ENCODE data around the gene ZDHHC4.
A peak's percentile ranks its signal among the peaks of the same experiment; 100 is the strongest.
"Not testable (repeated sequence)": the region's sequence is repeated elsewhere in the genome, so short reads cannot be mapped to it uniquely, and the experiment has no call there.

The ZDHHC4 gene

DNA sequence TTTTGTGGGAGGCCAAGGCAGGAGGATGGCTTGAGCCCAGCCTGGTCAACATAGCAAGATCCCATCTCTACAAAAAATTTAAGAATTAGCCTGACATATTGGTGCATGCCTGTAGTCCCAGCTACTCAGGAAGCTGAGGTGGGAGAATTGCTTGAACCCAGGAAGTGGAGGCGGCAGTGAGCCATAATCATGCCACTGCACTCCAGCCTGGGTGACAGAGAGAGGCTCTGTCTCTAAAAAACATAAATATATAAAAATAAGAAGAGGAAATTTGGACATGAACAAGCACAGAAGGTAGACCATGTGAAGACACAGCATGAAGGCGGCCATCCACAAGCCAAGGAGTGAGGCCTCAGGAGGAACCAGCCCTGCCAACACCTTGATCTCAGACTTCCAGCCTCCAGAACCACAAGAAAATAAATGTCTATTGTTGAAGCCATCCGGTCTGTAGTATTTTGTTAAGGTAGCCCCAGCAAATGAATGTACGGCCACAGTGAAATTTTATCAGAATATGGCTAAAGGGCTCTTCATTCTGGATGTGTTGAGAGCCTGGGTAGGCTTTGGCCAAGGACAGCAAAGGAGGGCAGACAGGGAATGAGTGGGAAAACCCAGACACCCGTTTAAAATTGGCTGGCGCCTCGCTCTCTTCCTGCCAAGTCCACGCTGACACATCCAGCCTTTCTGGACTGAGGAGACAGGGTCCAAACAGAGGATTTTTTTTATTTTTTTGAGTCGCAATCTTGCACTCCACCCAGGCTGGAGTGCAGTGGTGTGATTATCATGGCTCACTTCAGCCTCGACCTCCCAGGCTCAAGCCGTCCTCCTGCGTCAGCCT, 13.1 kb upstream of the ZDHHC4 start:
- DNase-seq = no peak

DNA sequence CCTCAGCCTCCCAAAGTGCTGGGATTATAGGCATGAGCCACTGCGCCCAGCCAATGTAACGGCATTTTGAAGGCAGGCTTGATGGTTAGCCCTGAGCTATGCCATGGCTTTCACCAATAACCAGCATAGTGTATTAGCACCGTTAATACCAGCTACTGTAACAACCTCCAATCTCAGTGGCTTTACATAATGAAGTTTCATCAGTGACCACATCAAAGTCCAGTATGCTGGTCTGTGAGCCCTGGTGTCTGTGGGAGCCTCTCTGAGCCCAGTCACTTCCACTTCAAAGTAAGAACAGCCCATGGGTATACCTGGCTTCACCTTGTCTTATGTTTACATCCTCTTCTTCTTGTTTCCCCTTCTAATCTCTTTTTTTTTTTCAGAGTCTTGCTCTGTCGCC, 11.6 kb upstream of the ZDHHC4 start:
- DNase-seq = no peak

- DNase-seq = no peak
Measured at GRCh38 chr7:6567886-6568285, 9.4 kb upstream of the ZDHHC4 start.

GRCh38 chr7:6571160-6571779, 6.0 kb upstream of the ZDHHC4 start:
- no peak for DNase-seq

- no peak for DNase-seq
Measured at GRCh38 chr7:6575281-6576023, 1.8 kb upstream of the ZDHHC4 start.

GRCh38 chr7:6576024-6576866, 1.0 kb upstream of the ZDHHC4 start:
- DNase-seq = no peak

GRCh38 chr7:6576867-6577368, 336 bp upstream of the ZDHHC4 start:
- DNase-seq = not testable (repeated sequence)

DNA sequence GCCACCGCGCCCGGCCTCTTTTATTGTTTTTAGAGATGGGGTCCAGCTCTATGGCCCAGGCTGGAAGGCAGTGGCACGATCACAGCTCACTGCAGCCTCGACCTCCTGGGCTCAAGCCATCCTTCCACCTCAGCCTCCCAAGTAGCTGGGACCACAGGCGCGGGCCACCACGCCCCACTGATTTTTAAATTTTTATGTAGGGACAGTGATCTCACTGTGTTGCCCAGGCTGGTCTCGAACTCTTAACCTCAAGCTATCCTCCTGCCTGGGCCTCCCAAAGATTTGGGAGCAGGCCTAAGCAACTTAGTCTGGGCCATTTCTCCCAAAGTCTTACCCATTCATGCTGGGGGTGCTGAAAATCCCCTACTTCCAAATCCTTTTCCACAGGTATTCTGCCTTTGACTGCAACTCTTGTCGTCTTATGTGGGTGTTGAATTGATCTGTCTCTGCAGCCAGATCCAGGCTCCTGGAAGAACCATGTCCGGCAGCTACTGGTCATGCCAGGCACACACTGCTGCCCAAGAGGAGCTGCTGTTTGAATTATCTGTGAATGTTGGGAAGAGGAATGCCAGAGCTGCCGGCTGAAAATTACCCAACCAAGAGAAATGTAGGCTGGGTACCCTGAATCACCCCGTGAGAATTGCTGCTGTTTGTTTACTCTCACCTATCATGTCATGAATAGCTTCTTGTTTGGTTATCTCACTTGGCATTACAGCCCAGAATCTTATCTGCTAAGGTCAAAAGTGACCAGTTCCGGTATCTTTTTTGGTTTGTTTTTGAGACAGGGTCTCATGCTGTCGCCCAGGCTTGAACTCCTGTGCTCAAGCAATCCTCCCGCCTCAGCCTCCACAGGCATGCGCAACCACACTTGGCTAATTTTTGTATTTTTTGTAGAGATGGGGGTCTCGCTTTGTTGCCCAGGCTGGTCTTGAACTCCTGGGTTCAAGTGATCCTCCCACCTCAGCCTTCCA, 1.1 kb downstream of the ZDHHC4 start:
- no peak for DNase-seq

GRCh38 chr7:6579446-6579845, 2.2 kb downstream of the ZDHHC4 start:
- DNase-seq = no peak

DNA sequence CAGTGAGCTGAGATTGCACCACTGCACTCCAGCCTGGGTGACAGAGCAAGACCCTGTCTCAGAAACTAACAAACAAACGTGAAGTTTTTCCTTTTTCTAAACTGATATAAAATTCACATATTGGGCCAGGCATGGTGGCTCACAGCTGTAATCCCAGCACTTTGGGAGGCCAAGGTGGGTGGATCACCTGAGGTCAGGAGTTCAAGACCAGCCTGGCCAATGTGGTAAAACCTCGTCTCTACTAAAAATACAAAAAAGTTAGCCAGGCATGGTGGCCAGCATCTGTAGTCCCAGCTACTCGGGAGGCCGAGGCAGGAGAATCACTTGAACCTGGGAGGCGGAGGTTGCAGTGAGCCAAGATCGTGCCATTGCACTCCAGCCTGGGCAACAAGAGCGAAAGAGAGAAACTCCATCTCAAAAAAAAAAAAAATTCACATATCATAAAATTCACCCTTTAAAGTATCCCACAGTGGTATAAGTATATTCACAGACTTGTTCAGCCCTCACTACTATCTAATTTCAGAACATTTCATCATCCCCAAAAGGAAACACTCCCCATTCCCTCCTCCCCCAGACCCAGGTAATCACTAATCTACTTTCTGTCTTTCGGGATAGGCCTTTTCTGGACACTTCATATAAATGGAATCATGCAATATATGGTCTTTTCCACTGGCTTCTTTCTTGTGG, 8.6 kb downstream of the ZDHHC4 start:
- not testable (repeated sequence) for DNase-seq

GRCh38 chr7:6588566-6588965, 11.3 kb downstream of the ZDHHC4 start:
- DNase-seq = no peak

DNA sequence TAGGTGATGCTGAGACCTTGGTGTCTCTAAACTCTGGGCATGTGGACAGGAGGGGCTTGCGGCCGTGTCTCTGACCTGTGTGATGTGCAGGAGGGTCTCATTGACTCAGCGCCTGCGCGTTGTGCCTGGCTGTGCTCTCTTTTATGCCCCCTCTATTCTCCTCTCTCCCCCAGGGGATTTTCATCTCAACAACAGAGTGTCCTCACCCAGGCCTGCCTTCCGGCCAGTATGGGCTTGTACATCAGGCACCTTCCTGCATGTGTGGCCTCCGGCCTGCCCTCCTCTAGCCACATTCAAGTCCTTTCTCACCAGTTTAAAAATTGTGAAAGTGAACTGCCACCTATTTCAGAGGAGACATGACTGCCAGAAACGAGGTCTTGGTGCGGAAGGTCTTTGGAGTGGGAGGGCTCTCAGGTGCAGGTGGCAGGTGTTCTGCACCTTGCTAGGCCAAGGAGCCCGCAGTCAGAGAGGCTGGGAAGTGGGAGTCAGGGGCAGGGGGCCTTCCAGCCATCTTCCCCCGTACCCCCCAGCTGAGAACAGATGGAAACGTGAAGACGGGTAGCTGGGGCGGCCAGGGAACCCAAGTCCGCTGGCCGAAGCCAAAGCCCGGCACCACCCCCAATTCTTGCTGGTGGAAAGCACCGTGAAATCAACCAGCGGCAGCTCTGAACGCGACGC, 12.0 kb downstream of the ZDHHC4 start:
- DNase-seq = no peak

DNA sequence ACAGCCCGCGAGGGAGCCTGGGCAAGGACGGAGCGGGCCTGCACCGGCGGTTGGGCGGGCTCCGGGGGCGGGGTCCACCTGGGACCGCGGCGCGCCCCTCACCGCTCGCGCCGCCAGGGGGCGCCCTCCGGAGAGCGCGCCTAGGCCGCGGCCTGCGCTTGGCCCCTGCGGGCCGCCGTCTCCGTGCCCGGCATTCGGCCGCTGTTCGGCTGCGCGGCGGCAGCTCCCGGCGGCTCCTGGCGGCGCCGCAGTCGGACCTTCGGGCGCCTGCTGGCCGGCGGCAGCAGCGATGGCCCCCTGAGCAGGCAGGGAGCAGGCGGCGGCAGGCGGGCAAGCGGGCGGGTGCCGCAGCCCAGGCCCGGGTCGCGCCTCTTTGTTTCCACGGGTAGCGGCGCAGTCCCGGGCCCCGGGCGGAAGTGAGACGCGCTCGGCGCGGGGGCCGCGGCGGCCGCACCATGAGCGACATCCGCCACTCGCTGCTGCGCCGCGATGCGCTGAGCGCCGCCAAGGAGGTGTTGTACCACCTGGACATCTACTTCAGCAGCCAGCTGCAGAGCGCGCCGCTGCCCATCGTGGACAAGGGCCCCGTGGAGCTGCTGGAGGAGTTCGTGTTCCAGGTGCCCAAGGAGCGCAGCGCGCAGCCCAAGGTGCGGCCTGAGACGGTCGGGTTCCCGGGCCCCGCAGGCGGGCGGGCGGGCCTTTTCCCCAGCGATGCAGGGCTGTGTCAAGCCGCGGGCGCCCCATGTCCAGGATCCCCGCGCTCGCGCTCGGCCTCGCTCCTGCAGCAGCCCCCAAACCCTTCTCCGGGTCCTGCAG, 12.8 kb downstream of the ZDHHC4 start, which contains the start of gene INTS15:
INTS15 (plus strand) TSS at position 193 of the 816 bp plus-strand sequence; CDS start at position 456, 263 bp downstream.
- peak; percentile 78 for DNase-seq

DNA sequence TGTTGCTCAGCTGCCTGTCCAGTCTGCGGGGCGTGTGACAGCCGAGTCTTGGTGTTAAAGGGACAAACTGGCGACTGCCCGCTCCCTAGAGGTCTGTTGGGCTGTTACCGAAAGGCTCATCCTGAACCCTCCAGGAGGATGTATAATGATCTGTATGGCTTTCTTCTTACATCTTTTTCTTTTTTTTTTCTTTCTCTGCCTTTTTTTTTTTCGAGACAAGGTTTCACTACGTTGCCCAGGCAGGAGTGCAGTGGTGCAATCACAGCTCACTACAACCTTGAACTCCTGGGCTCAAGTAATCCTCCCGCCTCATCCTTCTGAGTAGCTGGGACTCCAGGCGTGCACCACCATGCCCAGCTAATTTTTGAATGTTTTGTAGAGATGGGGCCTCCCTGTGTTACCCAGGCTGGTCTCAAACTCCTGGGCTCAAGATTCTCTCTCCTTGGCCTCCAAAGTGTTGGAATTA, 13.4 kb downstream of the ZDHHC4 start:
- DNase-seq = no peak

DNA sequence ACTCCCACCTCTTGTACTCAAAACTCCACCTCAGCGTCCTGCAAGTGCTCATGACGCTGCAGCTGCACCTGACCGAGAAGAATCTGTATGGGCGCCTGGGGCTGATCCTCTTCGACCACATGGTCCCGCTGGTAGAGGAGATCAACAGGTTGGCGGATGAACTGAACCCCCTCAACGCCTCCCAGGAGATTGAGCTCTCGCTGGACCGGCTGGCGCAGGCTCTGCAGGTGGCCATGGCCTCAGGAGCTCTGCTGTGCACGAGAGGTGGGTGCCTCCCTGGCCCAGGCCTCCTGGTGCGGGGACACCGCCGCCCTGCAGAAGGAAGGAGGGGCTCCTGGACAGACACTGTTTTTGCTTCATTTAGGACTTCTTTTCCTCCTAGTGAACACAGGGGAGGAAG, 22.8 kb downstream of the ZDHHC4 start:
- DNase-seq = no peak

DNA sequence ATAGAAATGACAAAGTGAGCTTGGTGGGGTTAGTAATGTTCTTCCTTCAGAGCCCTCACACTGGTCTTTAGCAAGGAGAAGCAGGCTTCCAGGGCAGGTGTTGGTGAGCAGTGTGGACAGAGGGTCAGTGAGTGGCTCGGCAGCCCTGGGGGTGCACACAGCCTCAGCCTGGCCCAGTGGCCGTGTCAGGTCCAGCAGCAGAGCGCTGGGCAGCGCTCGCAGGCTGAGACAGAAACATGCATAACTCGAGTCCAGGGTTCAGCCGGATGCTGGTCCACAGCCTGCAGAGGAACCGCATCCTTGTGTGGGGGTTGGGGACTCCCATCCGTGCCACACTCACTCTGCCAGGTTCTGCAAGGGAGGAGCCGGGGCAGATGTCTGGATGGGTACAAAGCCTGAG, 27.2 kb downstream of the ZDHHC4 start:
- no peak for DNase-seq

DNA sequence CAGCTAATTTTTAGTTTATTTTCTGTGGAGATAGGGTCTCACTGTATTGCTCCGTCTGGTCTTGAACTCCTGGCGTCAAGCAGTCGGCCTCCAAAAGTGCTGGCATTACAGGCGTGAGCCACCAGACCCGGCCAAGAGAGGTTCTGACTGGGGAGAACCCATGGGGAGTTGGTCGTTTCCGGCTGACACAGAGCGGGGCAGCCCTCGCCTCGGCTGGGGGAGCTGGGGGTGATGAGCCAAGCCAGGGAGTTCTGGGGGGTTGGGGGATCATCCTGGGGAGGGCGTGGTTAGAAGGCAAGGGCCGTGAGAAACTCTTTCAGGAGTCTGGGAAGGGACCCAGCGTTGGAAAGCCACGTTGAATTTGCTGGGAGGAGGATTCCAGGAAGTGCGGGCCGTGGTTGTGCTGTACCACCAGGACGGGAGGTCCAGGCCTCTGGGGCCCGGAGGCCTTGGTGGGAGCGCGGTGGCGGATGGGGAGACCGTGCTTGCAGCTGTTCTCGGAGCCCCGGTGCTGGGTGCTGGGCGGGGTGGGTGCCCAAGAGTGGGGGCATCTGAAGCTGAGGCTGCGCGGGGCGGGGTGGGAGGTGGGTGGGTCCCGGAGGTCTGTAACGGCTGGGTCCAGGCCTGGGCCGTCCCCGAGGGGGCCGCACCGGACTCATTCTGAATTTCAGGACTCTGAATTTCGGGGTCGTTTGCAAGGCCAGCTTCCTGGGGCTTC, 29.8 kb downstream of the ZDHHC4 start:
- no peak for DNase-seq

DNA sequence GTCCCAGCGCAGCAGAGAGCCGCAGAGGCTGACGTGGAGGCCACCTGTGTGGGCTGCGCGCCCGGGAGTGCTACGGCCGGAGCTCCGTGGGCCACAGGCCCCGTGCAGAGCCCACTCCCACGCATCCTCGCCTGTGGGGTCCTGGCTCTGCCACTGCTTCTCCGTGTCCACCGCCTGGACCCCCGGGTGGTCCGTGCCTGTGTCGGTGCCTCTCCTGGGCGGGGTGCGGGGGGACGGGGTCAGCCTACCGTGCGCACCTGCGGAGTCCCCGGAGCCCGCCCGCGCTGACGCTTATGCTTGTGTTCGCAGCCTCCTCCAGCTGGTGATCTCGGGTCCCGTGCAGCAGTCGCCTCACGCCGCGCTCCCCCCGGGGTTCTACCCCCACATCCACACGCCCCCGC, 30.4 kb downstream of the ZDHHC4 start:
- DNase-seq = no peak

All from NCI-H774 (cell line).